Measurements from ENCODE around the gene TBC1D32. TPM values are rescaled to one million over a fixed set of nuclear protein-coding genes. Genes with fewer than 3 reads are reported as not detected.

TBC1D32 gene
- total and polyA plus RNA-seq, 4 donors: 1.2 to 31.7 (median 3.7) TPM

DNA sequence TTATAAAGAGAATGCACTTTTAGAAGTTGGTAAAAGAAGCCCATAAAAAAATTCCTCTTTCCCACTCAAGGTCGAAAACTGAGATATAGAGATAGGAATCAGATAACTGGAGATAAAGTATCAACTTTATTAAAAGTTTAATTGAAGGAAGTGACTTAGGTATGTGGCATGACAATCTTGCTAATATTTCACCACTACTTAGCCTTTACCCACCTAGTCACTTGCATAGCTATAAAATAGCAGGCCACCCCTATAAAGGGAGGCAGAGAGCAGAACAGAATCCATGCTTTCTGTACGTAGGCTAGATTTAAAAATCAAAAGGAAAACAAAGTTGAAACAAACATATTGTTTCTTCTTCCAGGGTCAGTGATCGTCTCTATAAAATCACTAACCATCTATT lies 13.2 kb upstream of the TBC1D32 start:
- Histone ChIP-seq H3K27me3 (ENCODE audit: control insufficient read depth in 3 of 3, insufficient read depth in 3 of 3, low read length in 2 of 3) (no peaks in the 10 kb centered on the region), H3K4me3 (no peak overlapping the region), H3K27ac (ENCODE audit: low read depth in 1 of 2, low read length in 1 of 2) (no peak overlapping the region), H3K9me3 (ENCODE audit: control insufficient read depth in 4 of 4, insufficient read depth in 3 of 4, low read length in 3 of 4) (no peaks in the 10 kb centered on the region), H3K4me1 (ENCODE audit: control insufficient read depth in 5 of 5, insufficient read depth in 5 of 5, low read length in 5 of 5) (no peaks in the 10 kb centered on the region), H3K9ac (ENCODE audit: insufficient read depth in 1 of 2, low read length in 2 of 2) (no peak overlapping the region), H3K36me3 (ENCODE audit: control insufficient read depth in 4 of 4, insufficient read depth in 4 of 4, low read length in 4 of 4) (no peaks in the 10 kb centered on the region)
- DNase-seq: no peak
- no peak for TF ChIP-seq CTCF (IDR thresholded peaks at IDR 0.05; ENCODE audit: control extremely low read depth, extremely low read depth)
- WGBS, 2 donors: 81 to 93% methylated on average over 3 of the region's 3 CpGs
- ATAC-seq (ENCODE audit: insufficient read depth, low FRiP score): no peak

DNA sequence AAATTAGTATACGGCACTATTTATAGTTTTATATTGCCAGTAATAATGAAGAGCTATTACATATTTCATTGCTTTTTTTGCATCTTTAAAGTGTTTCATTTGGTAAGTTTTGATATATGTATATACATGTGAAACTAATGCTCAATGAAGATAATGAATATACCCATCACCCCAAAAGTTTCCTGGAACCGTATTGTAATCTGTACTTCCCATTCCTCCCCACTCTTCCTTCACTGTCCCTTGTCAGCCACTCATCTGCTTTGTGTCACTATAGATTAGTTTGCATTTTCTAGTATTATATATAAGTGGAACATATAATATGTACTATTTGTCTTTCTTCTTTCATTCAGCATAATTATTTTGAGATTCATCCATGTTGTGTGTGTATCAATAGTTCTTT lies 10.3 kb upstream of the TBC1D32 start:
- TF ChIP-seq CTCF (IDR thresholded peaks at IDR 0.05; ENCODE audit: control extremely low read depth, extremely low read depth): no peak
- H3K9ac ChIP-seq (ENCODE audit: insufficient read depth in 1 of 2, low read length in 2 of 2): no peak overlapping the region
- no peaks in the 10 kb centered on the region for H3K36me3 ChIP-seq (ENCODE audit: control insufficient read depth in 4 of 4, insufficient read depth in 4 of 4, low read length in 4 of 4)
- no peaks in the 10 kb centered on the region for H3K27me3 ChIP-seq (ENCODE audit: control insufficient read depth in 3 of 3, insufficient read depth in 3 of 3, low read length in 2 of 3)
- H3K9me3 ChIP-seq (ENCODE audit: control insufficient read depth in 4 of 4, insufficient read depth in 3 of 4, low read length in 3 of 4): peaks cover 0 to 3% (median 0%) of the 10 kb centered on the region in 4 donors
- no peak for DNase-seq
- no peak for ATAC-seq (ENCODE audit: insufficient read depth, low FRiP score)
- H3K4me1 ChIP-seq (ENCODE audit: control insufficient read depth in 5 of 5, insufficient read depth in 5 of 5, low read length in 5 of 5): no peaks in the 10 kb centered on the region
- H3K4me3 ChIP-seq: no peak overlapping the region
- WGBS, 2 donors: 82 to 88% methylated on average over 2 of the region's 2 CpGs
- no peak overlapping the region for H3K27ac ChIP-seq (ENCODE audit: low read depth in 1 of 2, low read length in 1 of 2)

DNA sequence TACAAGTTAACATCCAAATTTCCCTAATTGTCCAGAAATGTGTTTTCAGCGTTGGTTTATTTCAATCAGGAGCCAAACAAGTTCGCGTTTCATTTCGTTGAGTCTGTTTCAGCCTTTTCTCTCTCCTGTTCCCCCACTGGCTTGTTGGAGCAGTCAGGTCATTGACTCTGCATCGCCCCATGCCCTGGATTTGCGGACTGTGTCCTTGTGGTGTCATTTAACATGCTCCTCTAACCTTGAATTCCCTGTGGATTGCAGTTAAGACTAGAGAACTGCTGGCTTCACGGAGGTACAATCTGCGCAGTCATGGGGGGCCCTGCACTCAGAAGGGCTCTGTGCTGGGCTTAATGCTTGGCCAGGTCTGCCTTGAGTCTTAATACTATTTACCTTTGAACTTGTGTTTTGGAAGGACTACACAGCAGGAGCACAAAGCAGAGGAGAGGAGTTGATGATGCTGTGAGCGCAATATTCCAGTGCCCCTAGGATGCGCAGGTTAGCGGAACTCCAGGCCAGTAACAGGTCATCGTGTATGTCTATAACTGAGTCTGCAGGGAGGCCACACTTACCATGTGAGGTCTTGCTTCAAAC lies 5.5 kb upstream of the TBC1D32 start:
- ATAC-seq (ENCODE audit: insufficient read depth, low FRiP score): peak; percentile 8
- Histone ChIP-seq H3K36me3 (ENCODE audit: control insufficient read depth in 4 of 4, insufficient read depth in 4 of 4, low read length in 4 of 4) (no peaks in the 10 kb centered on the region), H3K4me1 (ENCODE audit: control insufficient read depth in 5 of 5, insufficient read depth in 5 of 5, low read length in 5 of 5) (peaks cover 0 to 5% (median 0%) of the 10 kb centered on the region in 5 donors), H3K9ac (ENCODE audit: insufficient read depth in 1 of 2, low read length in 2 of 2) (no peak overlapping the region), H3K4me3 (no peak overlapping the region), H3K27ac (ENCODE audit: low read depth in 1 of 2, low read length in 1 of 2) (no peak overlapping the region), H3K9me3 (ENCODE audit: control insufficient read depth in 4 of 4, insufficient read depth in 3 of 4, low read length in 3 of 4) (peaks cover 0 to 3% (median 0%) of the 10 kb centered on the region in 4 donors), H3K27me3 (ENCODE audit: control insufficient read depth in 3 of 3, insufficient read depth in 3 of 3, low read length in 2 of 3) (no peaks in the 10 kb centered on the region)
- WGBS, 2 donors: 84 to 92% methylated on average over 12 of the region's 12 CpGs
- TF ChIP-seq CTCF (IDR thresholded peaks at IDR 0.05; ENCODE audit: control extremely low read depth, extremely low read depth): no peak
- DNase-seq: no peak

- DNase-seq (peak in 2 of 3 donors; percentile 72 to 82), ATAC-seq (ENCODE audit: insufficient read depth, low FRiP score) (no peak)
- no peaks in the 10 kb centered on the region for H3K27me3 ChIP-seq (ENCODE audit: control insufficient read depth in 3 of 3, insufficient read depth in 3 of 3, low read length in 2 of 3)
- TF ChIP-seq CTCF (IDR thresholded peaks at IDR 0.05; ENCODE audit: control extremely low read depth, extremely low read depth): no peak
- H3K4me3 ChIP-seq: no peak overlapping the region
- H3K9me3 ChIP-seq (ENCODE audit: control insufficient read depth in 4 of 4, insufficient read depth in 3 of 4, low read length in 3 of 4): peaks cover 0 to 3% (median 0%) of the 10 kb centered on the region in 4 donors
- WGBS, 2 donors: 72 to 88% methylated on average over 2 of the region's 2 CpGs
- H3K36me3 ChIP-seq (ENCODE audit: control insufficient read depth in 4 of 4, insufficient read depth in 4 of 4, low read length in 4 of 4): no peaks in the 10 kb centered on the region
- H3K27ac ChIP-seq (ENCODE audit: low read depth in 1 of 2, low read length in 1 of 2): no peak overlapping the region
- H3K9ac ChIP-seq (ENCODE audit: insufficient read depth in 1 of 2, low read length in 2 of 2): no peak overlapping the region
- H3K4me1 ChIP-seq (ENCODE audit: control insufficient read depth in 5 of 5, insufficient read depth in 5 of 5, low read length in 5 of 5): peaks cover 0 to 5% (median 0%) of the 10 kb centered on the region in 5 donors
These were observed 4.7 kb upstream of the TBC1D32 start for GRCh38 chr6:121338956-121339355.

Measured in lung (tissue), 12 donors.